CD4-positive, alpha-beta T cell (primary cell): ENCODE measurements around the gene FAP. TPM values are rescaled to one million over a fixed set of nuclear protein-coding genes. Genes with fewer than 3 reads are reported as not detected.

Source experiments
- ATAC-seq: fragments of 200-7000 bp; cut with Tn5 transposase; one replicate; pipeline ENCODE4 v1.10.0; 2022; ENCODE audit warnings: mild to moderate bottlenecking; ENCODE audit not compliant: poor library complexity
- CTCF ChIA-PET: fragments of 350-600 bp; sonication (Branson Sonifier 250); formaldehyde crosslinking; loops from one replicate; lab custom pipeline; 2021; ENCODE audit warnings: antibody characterized with exemption, inconsistent platforms; lab: Charles Lee
- POLR2A ChIA-PET: fragments of 350-600 bp; sonication (Branson Sonifier 250); formaldehyde crosslinking; loops from one replicate; lab custom pipeline; 2021; ENCODE audit warnings: antibody characterized with exemption, inconsistent platforms; lab: Charles Lee
- DNase-seq, 14 experiments: peaks; one replicate each; pipeline ENCODE4 v3.0.0-alpha.2; 2013 to 2020; ENCODE audit warnings: mixed read lengths in 2 of 14
- H3K27ac ChIP-seq, 2 donors: one replicate each; pipeline versions ENCODE4 v1.5.1 to v1.7.0; 2013; ENCODE audit warnings: low read length in 2 of 2, low read depth in 1 of 2, mild to moderate bottlenecking in 1 of 2
- H3K27me3 ChIP-seq, 2 experiments: 1 replicate in 1 of 2; 2 replicates in 1 of 2; pipeline versions ENCODE4 v1.6.1 to v1.7.0; 2013; ENCODE audit warnings: low read length in 2 of 2, control low read depth in 1 of 2, mild to moderate bottlenecking in 1 of 2, moderate library complexity in 1 of 2; ENCODE audit not compliant: insufficient read depth in 2 of 2, control insufficient read depth in 1 of 2
- H3K36me3 ChIP-seq: one replicate; pipeline ENCODE4 v1.6.1; 2013; ENCODE audit warnings: low read length, control low read depth; ENCODE audit not compliant: insufficient read depth
- H3K4me1 ChIP-seq: one replicate; pipeline ENCODE4 v1.6.1; 2013; ENCODE audit warnings: low read length, control low read depth; ENCODE audit not compliant: insufficient read depth
- H3K4me3 ChIP-seq: one replicate; pipeline ENCODE4 v1.5.1; 2013; ENCODE audit warnings: mild to moderate bottlenecking, low read length, moderate library complexity
- H3K9me3 ChIP-seq, 2 experiments: 1 replicate in 1 of 2; 2 replicates in 1 of 2; pipeline versions ENCODE4 v1.6.1 to v1.7.0; 2013; ENCODE audit warnings: low read length in 2 of 2, mild to moderate bottlenecking in 2 of 2, control low read depth in 1 of 2, moderate library complexity in 1 of 2; ENCODE audit not compliant: control insufficient read depth in 1 of 2, insufficient read depth in 1 of 2
- H3K27ac Mint-ChIP-seq: one replicate; pipeline ENCODE4 v1.8.0; 2020; ENCODE audit warnings: mixed read lengths
- H3K27me3 Mint-ChIP-seq: one replicate; pipeline ENCODE4 v1.8.0; 2021; ENCODE audit warnings: mixed read lengths
- H3K36me3 Mint-ChIP-seq: one replicate; pipeline ENCODE4 v1.8.0; 2021; ENCODE audit warnings: low read depth, mixed read lengths
- H3K4me1 Mint-ChIP-seq: one replicate; pipeline ENCODE4 v1.8.0; 2021; ENCODE audit warnings: low read depth, mixed read lengths
- H3K4me3 Mint-ChIP-seq: one replicate; pipeline ENCODE4 v1.8.0; 2020; ENCODE audit warnings: mild to moderate bottlenecking, mixed read lengths
- H3K9me3 Mint-ChIP-seq: one replicate; pipeline ENCODE4 v1.8.0; 2020; ENCODE audit warnings: mixed read lengths
- intact Hi-C, 2 experiments: fragments of 100-400 bp; cut with DNase I in 1 of 2; cut with micrococcal nuclease in 1 of 2; formaldehyde crosslinking; loops; one replicate each; pipeline versions ENCODE4 v1.15.1 to v1.9.0; 2023 to 2025; cut with DNase I, micrococcal nuclease
- total RNA-seq, 174 experiments: library from RNA in 2 of 174; stranded (reverse) in 2 of 174; gene quantifications; one replicate each; pipeline ENCODE4 v1.2.3 and lab custom pipeline; 2021 to 2026
- TF ChIP-seq, protein P1 (sequence below): fragments of 200-600 bp; IDR thresholded peaks from one replicate; pipeline ENCODE4 v1.8.0; 2022; ENCODE audit warnings: antibody characterized with exemption, mild to moderate bottlenecking

The FAP gene
- total RNA-seq, 2 experiments from 2014 or later, result not detected

DNA sequence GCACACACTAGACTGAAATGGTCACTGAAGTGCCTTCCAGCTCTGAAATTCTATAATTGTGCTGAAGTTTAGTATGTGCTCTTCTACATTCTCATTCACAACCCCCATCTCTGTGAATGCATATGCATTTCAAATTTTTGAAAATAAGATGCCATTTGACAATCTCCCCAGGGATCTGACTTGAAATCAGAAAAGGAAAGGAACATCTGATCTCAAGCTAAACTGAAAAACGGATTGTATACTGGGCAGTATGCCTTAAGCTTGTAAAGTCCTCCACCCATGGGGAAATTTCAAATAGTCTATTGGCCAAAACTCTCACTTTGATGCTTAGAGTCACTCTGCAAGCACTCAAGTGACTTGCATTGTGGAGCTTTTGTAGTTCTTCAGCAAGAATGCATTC is 22.9 kb downstream of the FAP start:
- H3K27ac ChIP-seq, result no peak overlapping the region
- peaks cover 2 to 9% of the 10 kb centered on the region in 2 experiments for H3K27me3 ChIP-seq
- H3K4me1 ChIP-seq, result no peaks in the 10 kb centered on the region
- no peaks in the 10 kb centered on the region for H3K9me3 ChIP-seq
- H3K36me3 ChIP-seq, result no peaks in the 10 kb centered on the region
- Mint-ChIP-seq H3K9me3 (no peaks in the 10 kb centered on the region), H3K4me1 (no peaks in the 10 kb centered on the region), H3K27ac (no peak overlapping the region), H3K4me3 (no peak overlapping the region), H3K27me3 (peaks cover 35% of the 10 kb centered on the region), H3K36me3 (no peaks in the 10 kb centered on the region)
- TF ChIP-seq, protein P1, sequence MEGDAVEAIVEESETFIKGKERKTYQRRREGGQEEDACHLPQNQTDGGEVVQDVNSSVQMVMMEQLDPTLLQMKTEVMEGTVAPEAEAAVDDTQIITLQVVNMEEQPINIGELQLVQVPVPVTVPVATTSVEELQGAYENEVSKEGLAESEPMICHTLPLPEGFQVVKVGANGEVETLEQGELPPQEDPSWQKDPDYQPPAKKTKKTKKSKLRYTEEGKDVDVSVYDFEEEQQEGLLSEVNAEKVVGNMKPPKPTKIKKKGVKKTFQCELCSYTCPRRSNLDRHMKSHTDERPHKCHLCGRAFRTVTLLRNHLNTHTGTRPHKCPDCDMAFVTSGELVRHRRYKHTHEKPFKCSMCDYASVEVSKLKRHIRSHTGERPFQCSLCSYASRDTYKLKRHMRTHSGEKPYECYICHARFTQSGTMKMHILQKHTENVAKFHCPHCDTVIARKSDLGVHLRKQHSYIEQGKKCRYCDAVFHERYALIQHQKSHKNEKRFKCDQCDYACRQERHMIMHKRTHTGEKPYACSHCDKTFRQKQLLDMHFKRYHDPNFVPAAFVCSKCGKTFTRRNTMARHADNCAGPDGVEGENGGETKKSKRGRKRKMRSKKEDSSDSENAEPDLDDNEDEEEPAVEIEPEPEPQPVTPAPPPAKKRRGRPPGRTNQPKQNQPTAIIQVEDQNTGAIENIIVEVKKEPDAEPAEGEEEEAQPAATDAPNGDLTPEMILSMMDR, result no peak
- ChIA-PET CTCF (interaction anchor here (0.7 to 1.4 kb wide), 4 partner anchors 9 to 81 kb away, joined by 3 to 5 read pairs (median 3); no protein-coding TSS in a partner anchor), POLR2A (interaction anchor here (1.2 kb wide), 1 partner anchor 8 kb away, joined by 3 read pairs; no protein-coding TSS in a partner anchor)
- ATAC-seq (no peak), DNase-seq (no peak)
- no peak overlapping the region for H3K4me3 ChIP-seq
- intact Hi-C loops, result loop anchor here in 1 of 2 experiments (2.0 kb wide), 1 partner anchor 80 kb away; no protein-coding TSS in a partner anchor

DNA sequence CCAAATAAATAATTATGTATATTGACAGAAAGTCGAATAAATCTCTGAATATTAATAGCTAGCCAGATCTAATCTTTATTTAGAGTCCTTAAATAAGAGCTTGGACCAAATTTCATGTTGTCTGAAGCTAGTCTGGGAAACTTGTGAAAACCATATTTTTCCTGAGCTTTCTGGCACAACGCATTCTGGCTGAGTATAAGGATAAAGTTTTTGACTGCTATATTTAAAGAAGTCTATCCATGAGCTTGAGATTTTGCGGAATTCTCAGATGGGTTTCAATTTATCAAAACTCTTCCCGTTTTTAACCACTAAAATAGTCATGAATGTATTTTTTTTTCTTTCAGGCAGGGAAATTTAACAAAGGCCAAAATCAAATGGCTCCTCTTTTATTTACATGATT is 23.8 kb downstream of the FAP start:
- DNase-seq, result no peak
- Histone ChIP-seq H3K27ac (no peak overlapping the region), H3K9me3 (no peaks in the 10 kb centered on the region), H3K4me3 (no peak overlapping the region), H3K4me1 (no peaks in the 10 kb centered on the region), H3K36me3 (no peaks in the 10 kb centered on the region), H3K27me3 (peaks cover 2 to 9% of the 10 kb centered on the region in 2 experiments)
- Mint-ChIP-seq H3K36me3 (no peaks in the 10 kb centered on the region), H3K27me3 (peaks cover 35% of the 10 kb centered on the region), H3K9me3 (no peaks in the 10 kb centered on the region), H3K27ac (no peak overlapping the region), H3K4me3 (no peak overlapping the region), H3K4me1 (no peaks in the 10 kb centered on the region)
- intact Hi-C loops, result no loop called here
- CTCF ChIA-PET, result no interaction called here
- TF ChIP-seq, protein P1, result no peak
- ATAC-seq, result no peak
- POLR2A ChIA-PET, result no interaction called here

DNA sequence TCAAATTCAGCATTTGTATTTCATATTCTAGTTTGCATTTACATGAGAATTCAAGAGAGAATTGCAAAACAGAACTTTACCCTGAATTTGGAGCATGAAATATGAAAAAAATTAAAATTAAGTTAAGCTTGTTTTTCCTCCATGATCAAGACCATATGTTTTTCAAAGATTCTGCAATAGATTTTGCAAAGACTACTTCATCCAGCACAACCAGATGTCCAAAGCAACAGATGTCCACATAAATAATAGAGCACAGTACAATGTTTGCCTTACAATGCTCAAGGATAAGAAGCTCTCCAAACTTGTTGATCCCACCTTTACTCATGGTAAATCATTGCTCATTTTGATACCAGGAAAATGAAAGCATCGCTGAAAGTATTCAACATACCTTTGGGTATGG is 25.6 kb downstream of the FAP start:
- ATAC-seq, result no peak
- H3K27ac Mint-ChIP-seq, result no peak overlapping the region

More for the DNA sequence above, 25.6 kb downstream of the FAP start:
- Histone ChIP-seq H3K4me1 (no peaks in the 10 kb centered on the region), H3K27ac (no peak overlapping the region), H3K4me3 (no peak overlapping the region), H3K36me3 (no peaks in the 10 kb centered on the region), H3K27me3 (peaks cover 2 to 9% of the 10 kb centered on the region in 2 experiments), H3K9me3 (no peaks in the 10 kb centered on the region)
- H3K27me3 Mint-ChIP-seq, result peaks cover 35% of the 10 kb centered on the region
- TF ChIP-seq, protein P1, result no peak
- intact Hi-C loops, result no loop called here
- ChIA-PET POLR2A (no interaction called here), CTCF (no interaction called here)
- H3K4me1 Mint-ChIP-seq, result no peaks in the 10 kb centered on the region
- H3K4me3 Mint-ChIP-seq, result no peak overlapping the region
- no peak for DNase-seq
- H3K36me3 Mint-ChIP-seq, result no peaks in the 10 kb centered on the region
- no peaks in the 10 kb centered on the region for H3K9me3 Mint-ChIP-seq
